Measurements from ENCODE around the gene ARAP2. TPM values are rescaled to one million over a fixed set of nuclear protein-coding genes. Genes with fewer than 3 reads are reported as not detected.

The ARAP2 gene
- total RNA-seq, 1 donor, result 3.6 TPM

DNA sequence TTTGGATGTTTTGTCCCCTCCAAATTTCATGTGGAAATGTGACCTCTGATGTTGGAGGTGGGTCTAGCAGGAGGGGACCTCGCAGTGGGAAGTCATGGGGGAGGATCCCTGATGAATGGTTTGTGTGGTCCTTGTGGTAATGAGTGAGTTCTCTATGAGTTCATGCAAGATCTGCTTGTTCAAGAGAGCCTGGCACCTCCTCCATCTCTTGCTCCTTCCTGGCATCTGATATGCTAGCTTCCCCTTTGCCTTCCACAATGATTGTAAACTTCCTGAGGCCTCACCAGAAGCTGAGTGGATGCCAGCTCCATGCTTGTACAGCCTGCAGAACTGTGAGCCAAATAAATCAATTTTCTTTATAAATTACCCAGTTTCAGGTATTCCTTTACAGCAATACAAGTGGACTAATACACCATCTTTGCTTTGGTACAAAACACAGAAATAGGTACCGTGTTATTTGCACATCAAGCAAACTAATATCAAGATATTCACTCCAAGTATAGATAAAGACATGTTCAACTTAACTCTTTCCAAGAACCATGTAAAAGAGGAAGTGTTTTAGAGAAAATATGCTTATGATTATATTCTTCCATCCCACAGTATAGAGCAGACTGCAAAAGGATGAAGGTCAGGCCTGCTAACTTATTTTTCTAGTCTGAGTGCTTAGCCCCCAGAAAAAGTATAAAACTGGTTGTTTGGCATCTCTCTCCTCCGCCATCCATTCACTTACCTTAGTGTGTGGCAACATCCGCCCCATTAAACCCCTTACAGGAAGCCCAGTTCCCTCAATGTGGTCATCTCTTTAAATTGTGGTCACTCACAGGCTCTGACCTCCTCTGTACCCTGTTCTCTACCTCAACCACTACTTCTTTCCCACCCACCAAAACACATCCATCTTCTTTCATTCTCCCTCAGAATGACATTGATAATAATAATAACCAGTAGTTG lies 6.7 kb downstream of the ARAP2 start:
- Histone ChIP-seq H3K4me1 (ENCODE audit: insufficient read depth, low read length) (no peaks in the 10 kb centered on the region), H3K27me3 (ENCODE audit: insufficient read depth, low read length) (no peaks in the 10 kb centered on the region), H3K27ac (ENCODE audit: low read depth, low read length) (no peak overlapping the region), H3K4me2 (ENCODE audit: insufficient read depth, low read length) (no peak overlapping the region), H4K20me1 (ENCODE audit: insufficient read depth, low read length) (no peaks in the 10 kb centered on the region), H3K9me3 (ENCODE audit: low read depth, low read length) (no peaks in the 10 kb centered on the region), H2AFZ (ENCODE audit: low read length) (no peak overlapping the region), H3K79me2 (ENCODE audit: insufficient read depth, low read length) (no peaks in the 10 kb centered on the region), H3K4me3 (ENCODE audit: insufficient read depth, low read length) (no peak overlapping the region), H3K36me3 (ENCODE audit: insufficient read depth, low read length) (no peaks in the 10 kb centered on the region)
- TF ChIP-seq, protein P1, sequence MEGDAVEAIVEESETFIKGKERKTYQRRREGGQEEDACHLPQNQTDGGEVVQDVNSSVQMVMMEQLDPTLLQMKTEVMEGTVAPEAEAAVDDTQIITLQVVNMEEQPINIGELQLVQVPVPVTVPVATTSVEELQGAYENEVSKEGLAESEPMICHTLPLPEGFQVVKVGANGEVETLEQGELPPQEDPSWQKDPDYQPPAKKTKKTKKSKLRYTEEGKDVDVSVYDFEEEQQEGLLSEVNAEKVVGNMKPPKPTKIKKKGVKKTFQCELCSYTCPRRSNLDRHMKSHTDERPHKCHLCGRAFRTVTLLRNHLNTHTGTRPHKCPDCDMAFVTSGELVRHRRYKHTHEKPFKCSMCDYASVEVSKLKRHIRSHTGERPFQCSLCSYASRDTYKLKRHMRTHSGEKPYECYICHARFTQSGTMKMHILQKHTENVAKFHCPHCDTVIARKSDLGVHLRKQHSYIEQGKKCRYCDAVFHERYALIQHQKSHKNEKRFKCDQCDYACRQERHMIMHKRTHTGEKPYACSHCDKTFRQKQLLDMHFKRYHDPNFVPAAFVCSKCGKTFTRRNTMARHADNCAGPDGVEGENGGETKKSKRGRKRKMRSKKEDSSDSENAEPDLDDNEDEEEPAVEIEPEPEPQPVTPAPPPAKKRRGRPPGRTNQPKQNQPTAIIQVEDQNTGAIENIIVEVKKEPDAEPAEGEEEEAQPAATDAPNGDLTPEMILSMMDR (IDR thresholded peaks at IDR 0.05; ENCODE audit: extremely low read depth, low read depth, low read length), result no peak
- no peak for DNase-seq (ENCODE audit: insufficient read length, low spot score, missing footprints)

DNA sequence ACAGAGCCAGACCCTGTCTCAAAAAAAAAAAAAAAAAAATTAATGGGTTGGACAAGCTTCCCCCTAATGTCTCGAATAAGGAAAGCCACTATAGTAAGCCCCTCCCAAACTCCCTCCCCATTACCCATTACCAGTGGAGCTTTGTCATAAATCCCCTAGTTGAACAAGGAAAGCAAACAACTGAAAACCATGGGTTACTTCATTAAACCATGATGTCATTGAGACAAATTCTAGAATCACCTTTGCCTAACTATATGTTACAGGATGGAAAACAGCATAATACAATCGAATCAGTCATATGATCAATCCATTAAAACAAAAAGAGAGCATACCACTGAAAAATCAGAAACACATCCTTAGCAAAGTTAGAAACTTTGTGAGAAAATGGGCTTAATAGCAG lies 8.2 kb downstream of the ARAP2 start:
- no peak overlapping the region for H3K4me2 ChIP-seq (ENCODE audit: insufficient read depth, low read length)
- no peaks in the 10 kb centered on the region for H3K27me3 ChIP-seq (ENCODE audit: insufficient read depth, low read length)
- H3K36me3 ChIP-seq (ENCODE audit: insufficient read depth, low read length), result no peaks in the 10 kb centered on the region
- TF ChIP-seq, protein P1 (IDR thresholded peaks at IDR 0.05; ENCODE audit: extremely low read depth, low read depth, low read length), result no peak
- H3K4me1 ChIP-seq (ENCODE audit: insufficient read depth, low read length), result no peaks in the 10 kb centered on the region
- no peak overlapping the region for H3K27ac ChIP-seq (ENCODE audit: low read depth, low read length)
- H4K20me1 ChIP-seq (ENCODE audit: insufficient read depth, low read length), result no peaks in the 10 kb centered on the region
- no peaks in the 10 kb centered on the region for H3K79me2 ChIP-seq (ENCODE audit: insufficient read depth, low read length)
- H3K9me3 ChIP-seq (ENCODE audit: low read depth, low read length), result no peaks in the 10 kb centered on the region
- no peak overlapping the region for H2AFZ ChIP-seq (ENCODE audit: low read length)
- DNase-seq (ENCODE audit: insufficient read length, low spot score, missing footprints), result no peak
- no peak overlapping the region for H3K4me3 ChIP-seq (ENCODE audit: insufficient read depth, low read length)

DNA sequence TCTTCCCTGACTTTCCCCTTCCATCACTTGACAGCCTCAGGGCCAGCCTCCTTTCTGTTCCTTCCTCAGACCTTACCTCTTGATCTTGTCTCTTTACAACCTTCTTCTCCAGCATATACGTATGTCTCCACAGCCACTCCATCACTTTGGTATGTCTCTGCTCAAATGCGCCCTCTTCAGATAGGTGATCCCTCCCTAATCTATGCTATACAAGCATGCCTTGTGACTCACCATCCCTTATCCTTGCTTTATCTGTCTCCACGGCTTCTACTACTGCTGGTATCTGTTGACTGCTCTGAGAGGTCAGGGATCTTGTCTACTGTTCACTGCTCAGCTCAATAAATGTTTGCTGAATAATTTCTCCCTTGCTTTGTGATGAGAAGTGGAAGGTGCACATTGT lies 9.0 kb downstream of the ARAP2 start:
- Histone ChIP-seq H3K4me1 (ENCODE audit: insufficient read depth, low read length) (no peaks in the 10 kb centered on the region), H3K4me2 (ENCODE audit: insufficient read depth, low read length) (no peak overlapping the region), H3K36me3 (ENCODE audit: insufficient read depth, low read length) (no peaks in the 10 kb centered on the region), H3K27me3 (ENCODE audit: insufficient read depth, low read length) (no peaks in the 10 kb centered on the region), H3K4me3 (ENCODE audit: insufficient read depth, low read length) (no peak overlapping the region), H3K9me3 (ENCODE audit: low read depth, low read length) (no peaks in the 10 kb centered on the region), H3K27ac (ENCODE audit: low read depth, low read length) (no peak overlapping the region), H2AFZ (ENCODE audit: low read length) (no peak overlapping the region), H3K79me2 (ENCODE audit: insufficient read depth, low read length) (no peaks in the 10 kb centered on the region), H4K20me1 (ENCODE audit: insufficient read depth, low read length) (no peaks in the 10 kb centered on the region)
- no peak for DNase-seq (ENCODE audit: insufficient read length, low spot score, missing footprints)
- TF ChIP-seq, protein P1 (IDR thresholded peaks at IDR 0.05; ENCODE audit: extremely low read depth, low read depth, low read length), result no peak

DNA sequence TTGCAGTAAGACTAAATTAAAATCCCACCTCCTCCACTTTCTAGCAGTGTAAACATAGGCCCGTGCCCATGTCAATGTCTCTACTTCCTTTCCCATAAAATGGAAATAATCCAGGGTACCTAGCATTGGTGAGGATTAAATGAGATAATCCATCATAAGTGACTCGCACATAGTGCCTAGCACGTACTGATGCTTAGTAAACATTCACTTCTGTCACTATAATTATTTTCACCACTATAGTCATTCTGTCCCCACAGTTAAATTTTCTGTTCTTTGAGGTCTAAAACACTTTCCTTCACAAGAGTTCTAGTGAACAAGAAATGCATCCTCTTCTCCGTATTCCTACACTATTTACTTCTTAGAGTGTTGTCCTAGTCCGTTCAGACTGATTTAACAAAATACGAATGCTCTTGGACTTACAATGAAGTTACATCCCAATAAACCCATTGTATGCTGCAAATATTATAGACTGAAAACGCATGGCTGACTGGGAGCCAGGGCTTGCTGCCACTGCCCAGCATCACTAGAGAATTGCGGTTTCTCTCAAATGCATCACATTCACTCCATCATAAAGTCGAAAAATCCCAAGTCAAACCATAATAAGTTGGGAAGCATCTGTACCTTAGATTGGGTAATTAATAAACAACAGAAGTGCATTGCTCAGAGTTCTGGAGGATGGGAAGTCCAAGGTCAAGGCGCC lies 10.6 kb downstream of the ARAP2 start:
- H3K4me2 ChIP-seq (ENCODE audit: insufficient read depth, low read length), result no peak overlapping the region
- no peaks in the 10 kb centered on the region for H3K27me3 ChIP-seq (ENCODE audit: insufficient read depth, low read length)
- H3K4me3 ChIP-seq (ENCODE audit: insufficient read depth, low read length), result no peak overlapping the region
- no peaks in the 10 kb centered on the region for H3K9me3 ChIP-seq (ENCODE audit: low read depth, low read length)
- TF ChIP-seq, protein P1 (IDR thresholded peaks at IDR 0.05; ENCODE audit: extremely low read depth, low read depth, low read length), result no peak
- H4K20me1 ChIP-seq (ENCODE audit: insufficient read depth, low read length), result no peaks in the 10 kb centered on the region
- no peaks in the 10 kb centered on the region for H3K36me3 ChIP-seq (ENCODE audit: insufficient read depth, low read length)
- no peak overlapping the region for H3K27ac ChIP-seq (ENCODE audit: low read depth, low read length)
- H3K79me2 ChIP-seq (ENCODE audit: insufficient read depth, low read length), result no peaks in the 10 kb centered on the region
- H3K4me1 ChIP-seq (ENCODE audit: insufficient read depth, low read length), result no peaks in the 10 kb centered on the region
- no peak overlapping the region for H2AFZ ChIP-seq (ENCODE audit: low read length)
- no peak for DNase-seq (ENCODE audit: insufficient read length, low spot score, missing footprints)
